Left kidney (tissue), 8 donors: Measurements from ENCODE around the gene AEBP2. TPM values are rescaled to one million over a fixed set of nuclear protein-coding genes. Genes with fewer than 3 reads are reported as not detected.
"Not testable (repeated sequence)": the region's sequence is repeated elsewhere in the genome, so short reads cannot be mapped to it uniquely, and the experiment has no call there.

Experiments used
- DNase-seq: peaks from one replicate; pipeline ENCODE4 v3.0.0-alpha.2; 2013
- long read RNA-seq, 8 donors: transcript quantifications; one replicate each; lab custom pipeline, GENCODE V29; 2026
- polyA plus RNA-seq: library from polyadenylated mRNA; unstranded; fragments of 120-200 nt; gene quantifications from one replicate; pipeline ENCODE4 v1.2.1, GENCODE V29; 2013; ENCODE audit not compliant: insufficient read length

AEBP2 gene, protein sequence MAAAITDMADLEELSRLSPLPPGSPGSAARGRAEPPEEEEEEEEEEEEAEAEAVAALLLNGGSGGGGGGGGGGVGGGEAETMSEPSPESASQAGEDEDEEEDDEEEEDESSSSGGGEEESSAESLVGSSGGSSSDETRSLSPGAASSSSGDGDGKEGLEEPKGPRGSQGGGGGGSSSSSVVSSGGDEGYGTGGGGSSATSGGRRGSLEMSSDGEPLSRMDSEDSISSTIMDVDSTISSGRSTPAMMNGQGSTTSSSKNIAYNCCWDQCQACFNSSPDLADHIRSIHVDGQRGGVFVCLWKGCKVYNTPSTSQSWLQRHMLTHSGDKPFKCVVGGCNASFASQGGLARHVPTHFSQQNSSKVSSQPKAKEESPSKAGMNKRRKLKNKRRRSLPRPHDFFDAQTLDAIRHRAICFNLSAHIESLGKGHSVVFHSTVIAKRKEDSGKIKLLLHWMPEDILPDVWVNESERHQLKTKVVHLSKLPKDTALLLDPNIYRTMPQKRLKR
- polyA plus RNA-seq = 64.5 TPM
- long read RNA-seq, donor 1, full-length matches to known transcripts = 6 of 15 reads
- long read RNA-seq, donor 1, partial matches to known transcripts = 9 of 15 reads
- long read RNA-seq, donor 1, other reads (novel, unspliced or antisense) = 0 of 15 reads
- long read RNA-seq, donor 2, full-length matches to known transcripts = 4 of 4 reads
- long read RNA-seq, donor 2, partial matches to known transcripts = 0 of 4 reads
- long read RNA-seq, donor 2, other reads (novel, unspliced or antisense) = 0 of 4 reads
- long read RNA-seq, donor 3, full-length matches to known transcripts = 2 of 2 reads
- long read RNA-seq, donor 3, partial matches to known transcripts = 0 of 2 reads
- long read RNA-seq, donor 3, other reads (novel, unspliced or antisense) = 0 of 2 reads
- long read RNA-seq, donor 4 = 0 reads
- long read RNA-seq, donor 5, partial matches to known transcripts = 0 of 2 reads
- long read RNA-seq, donor 5, other reads (novel, unspliced or antisense) = 0 of 2 reads
- long read RNA-seq, donor 6, full-length matches to known transcripts = 8 of 14 reads
- long read RNA-seq, donor 6, partial matches to known transcripts = 6 of 14 reads
- long read RNA-seq, donor 6, other reads (novel, unspliced or antisense) = 0 of 14 reads
- long read RNA-seq, donor 7, full-length matches to known transcripts = 7 of 20 reads
- long read RNA-seq, donor 7, partial matches to known transcripts = 13 of 20 reads
- long read RNA-seq, donor 7, other reads (novel, unspliced or antisense) = 0 of 20 reads
- long read RNA-seq, donor 8, full-length matches to known transcripts = 3 of 3 reads
- long read RNA-seq, donor 8, partial matches to known transcripts = 0 of 3 reads
- long read RNA-seq, donor 8, other reads (novel, unspliced or antisense) = 0 of 3 reads

DNA sequence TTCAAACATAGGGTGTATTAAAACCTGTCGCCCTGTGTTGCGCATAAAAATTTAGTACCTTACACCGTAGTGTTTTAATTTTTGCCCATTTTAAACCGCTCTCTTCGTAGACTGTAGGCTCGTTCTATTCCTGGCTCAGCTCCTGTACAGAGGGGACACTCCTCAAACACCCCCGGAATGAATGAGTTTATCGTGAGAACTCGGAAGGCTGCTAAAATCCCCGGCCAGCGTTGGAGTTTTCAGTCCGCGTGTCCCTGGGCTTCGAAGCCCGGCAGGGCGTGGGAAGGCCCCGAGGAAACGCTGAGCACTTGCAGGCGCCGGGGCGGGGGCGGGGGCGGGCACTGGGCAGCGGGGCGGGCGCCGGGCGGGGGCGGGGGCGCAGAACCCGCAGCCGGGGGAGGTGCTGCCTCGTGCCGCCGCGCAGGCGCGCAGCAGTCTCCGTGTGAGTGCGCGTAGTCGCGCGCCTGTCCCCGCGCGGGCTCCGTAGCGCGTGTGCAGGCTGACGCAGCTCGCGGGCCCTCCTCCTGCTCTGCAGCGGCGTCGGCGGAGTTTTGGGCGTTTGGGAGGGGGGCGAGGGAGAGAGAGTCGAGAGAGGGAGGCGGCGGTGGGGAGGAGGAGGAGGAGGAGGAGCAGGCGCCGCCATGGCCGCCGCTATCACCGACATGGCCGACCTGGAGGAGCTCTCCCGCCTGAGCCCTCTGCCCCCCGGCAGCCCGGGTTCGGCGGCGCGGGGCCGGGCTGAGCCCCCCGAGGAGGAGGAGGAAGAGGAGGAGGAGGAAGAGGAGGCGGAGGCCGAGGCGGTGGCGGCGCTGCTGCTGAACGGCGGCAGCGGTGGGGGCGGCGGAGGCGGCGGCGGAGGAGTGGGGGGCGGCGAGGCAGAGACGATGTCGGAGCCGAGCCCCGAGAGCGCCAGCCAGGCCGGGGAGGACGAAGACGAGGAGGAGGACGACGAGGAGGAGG is at the start of gene AEBP2:
AEBP2 (plus strand) TSS at position 434 of the 960 bp plus-strand sequence; CDS start at position 642, 208 bp downstream.
- peak; percentile 92 for DNase-seq

- peak; percentile 25 for DNase-seq
Observed at GRCh38 chr12:19390051-19390598, 49.2 kb upstream of the AEBP2 start.

GRCh38 chr12:19392644-19393043 is 46.6 kb upstream of the AEBP2 start:
- not testable (repeated sequence) for DNase-seq

DNA sequence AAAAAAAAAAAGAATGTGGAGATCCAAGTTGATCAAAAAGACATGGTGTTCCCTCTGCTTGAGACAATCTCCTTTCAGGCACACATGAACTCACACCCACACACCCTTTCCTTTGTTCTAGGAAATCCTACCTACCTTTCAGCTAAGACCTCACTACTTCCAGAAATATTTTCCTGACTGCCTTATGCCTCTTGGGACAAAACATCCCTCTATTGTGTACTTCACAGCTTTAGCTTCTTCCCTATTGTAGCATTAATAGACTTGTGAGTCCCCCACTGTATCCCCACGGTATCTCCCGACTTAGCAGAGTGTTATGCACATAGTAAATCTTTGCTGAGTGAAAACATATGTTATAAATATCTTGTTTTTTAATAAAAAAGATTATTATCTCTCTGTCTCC is 44.9 kb upstream of the AEBP2 start:
- DNase-seq = no peak

GRCh38 chr12:19397534-19397933 is 41.8 kb upstream of the AEBP2 start:
- no peak for DNase-seq

GRCh38 chr12:19398376-19399363 is 40.6 kb upstream of the AEBP2 start:
- no peak for DNase-seq

DNA sequence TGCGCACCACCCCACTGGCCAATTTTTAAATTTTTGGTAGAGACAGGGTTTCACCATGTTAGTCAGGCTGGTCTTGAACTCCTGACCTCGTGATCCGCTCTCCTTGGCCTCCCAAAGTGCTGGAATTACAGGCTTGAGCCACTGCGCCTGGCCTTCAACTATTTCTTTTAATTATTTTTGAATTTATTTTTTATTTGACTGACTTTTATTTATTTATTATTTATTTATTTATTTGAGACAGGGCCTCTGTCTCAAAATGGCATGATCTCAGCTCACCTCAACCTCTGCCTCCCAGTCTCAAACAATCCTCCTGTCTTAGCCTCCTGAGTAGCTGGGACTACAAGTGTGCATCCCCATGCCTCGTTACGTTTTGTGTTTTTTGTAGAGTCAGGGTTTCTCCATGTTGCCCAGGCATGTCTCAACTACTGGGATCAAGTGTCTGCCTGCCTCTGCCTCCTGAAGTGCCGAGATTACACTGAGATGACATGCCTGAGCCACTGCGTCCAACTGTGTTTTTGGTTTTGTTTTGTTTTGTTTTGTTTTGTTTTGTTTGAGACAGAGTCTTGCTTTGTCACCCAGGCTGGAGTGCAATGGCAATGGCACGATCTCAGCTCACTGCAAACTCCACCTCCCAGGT is 38.5 kb upstream of the AEBP2 start:
- DNase-seq = not testable (repeated sequence)

GRCh38 chr12:19402211-19402610 is 37.1 kb upstream of the AEBP2 start:
- no peak for DNase-seq

DNA sequence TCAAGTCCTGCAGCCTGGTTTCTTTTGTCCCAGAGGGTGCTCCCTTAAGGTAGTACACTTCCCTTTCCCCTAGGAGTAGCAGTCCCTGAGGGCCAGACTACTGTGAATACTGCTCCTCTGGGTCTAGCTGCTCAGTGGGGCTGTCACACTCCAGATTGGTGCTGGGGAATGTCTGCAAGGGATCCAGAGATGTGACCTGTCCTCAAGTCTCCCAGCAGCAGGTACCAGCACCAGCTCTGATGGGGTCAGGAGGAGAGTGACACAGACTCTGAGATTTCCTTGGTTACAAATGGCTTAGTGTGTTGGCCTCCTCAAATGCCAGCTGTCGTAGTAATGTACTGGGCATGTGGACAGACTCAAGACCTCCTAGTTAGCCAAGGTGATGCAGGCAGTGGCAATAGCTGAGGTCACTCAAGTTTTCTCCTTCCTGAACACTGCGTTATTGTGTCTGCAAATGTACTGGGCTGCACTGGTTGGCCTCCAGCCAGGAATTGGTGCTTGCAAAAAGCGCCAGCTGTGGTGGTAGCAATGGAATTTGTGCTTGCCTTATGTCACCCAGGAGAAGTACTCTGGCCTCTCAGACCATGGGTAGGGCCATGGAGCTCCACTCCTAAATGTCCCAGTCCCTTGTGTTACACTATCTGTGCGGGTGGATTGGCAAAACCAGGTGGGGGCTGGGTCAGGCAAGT is 36.4 kb upstream of the AEBP2 start:
- no peak for DNase-seq

- no peak for DNase-seq
Observed at GRCh38 chr12:19404242-19404880, 34.9 kb upstream of the AEBP2 start.

DNA sequence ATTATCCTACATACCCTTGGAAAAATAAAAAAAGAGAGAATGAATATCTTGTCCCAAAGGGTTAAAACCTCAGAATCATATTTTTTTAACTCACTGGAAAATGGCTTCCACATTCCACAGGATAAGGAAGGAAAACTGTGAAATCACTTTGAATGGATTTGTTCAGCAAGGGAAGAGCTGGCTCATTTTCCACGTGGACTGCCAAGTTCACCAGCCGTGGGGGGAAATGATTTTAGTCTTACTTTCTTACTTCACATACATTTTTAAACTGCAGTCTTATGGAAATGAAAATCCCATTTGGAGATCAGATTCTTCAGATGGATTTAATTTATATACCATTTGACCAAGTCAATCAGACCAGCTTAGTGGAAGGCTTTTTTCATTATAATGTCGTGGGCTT is 29.9 kb upstream of the AEBP2 start:
- DNase-seq = no peak

- no peak for DNase-seq
Observed at GRCh38 chr12:19410211-19410610, 29.1 kb upstream of the AEBP2 start.

DNA sequence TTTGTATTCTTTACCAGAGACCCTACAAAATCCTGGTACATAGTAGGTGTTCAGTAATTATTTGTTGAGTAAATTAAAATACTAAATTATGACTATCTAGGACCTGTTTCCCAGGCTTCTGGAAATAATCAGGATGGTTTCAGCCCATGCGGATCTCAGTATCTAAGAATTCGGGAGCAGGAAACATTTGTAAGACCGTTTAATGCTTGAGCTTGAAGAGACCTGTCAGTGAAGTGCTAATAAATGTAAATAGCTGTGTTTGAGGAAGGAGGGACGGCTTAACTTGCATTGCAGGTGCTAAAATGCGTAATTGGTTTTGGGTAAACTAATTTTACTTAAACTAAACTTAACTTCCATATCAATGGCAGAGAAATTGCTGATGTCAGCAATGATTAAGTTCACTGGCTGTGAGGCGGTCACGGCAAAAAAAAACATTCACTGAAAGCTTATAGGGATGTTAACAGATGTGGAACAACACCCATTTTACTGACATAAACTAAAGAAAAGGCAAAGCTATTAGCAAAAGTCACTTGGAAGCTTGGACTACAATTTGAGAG is 28.6 kb upstream of the AEBP2 start:
- DNase-seq = no peak

GRCh38 chr12:19411234-19412204 is 27.8 kb upstream of the AEBP2 start:
- no peak for DNase-seq

DNA sequence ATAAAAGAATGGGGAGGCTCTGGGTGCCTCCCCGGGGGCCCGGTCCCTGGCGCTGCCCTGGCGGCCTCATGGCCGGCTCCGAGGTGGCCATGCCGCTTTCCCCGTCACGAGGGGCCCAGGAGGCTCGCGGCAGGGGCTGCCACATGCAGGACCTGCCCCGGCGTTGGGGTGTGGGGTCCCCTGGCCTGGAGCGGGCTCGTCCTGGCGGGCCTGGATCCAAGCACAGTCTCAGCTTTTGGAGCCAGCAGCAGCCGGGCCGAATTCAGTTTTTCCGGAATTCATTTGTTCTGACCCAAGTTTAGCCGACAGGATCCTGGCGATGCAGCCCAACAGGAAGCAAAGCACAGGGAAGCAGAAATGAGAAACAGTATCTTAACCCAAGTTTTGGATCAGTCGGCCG is 26.4 kb upstream of the AEBP2 start:
- DNase-seq = no peak

GRCh38 chr12:19413582-19413981 is 25.7 kb upstream of the AEBP2 start:
- not testable (repeated sequence) for DNase-seq
